ENCODE results near the gene WWOX.

WWOX gene

GRCh38 chr16:78483124-78483992, 383.9 kb downstream of the WWOX start:
- no peak for DNase-seq

GRCh38 chr16:78484509-78485058, 385.1 kb downstream of the WWOX start:
- DNase-seq = no peak

GRCh38 chr16:78485188-78485916, 385.9 kb downstream of the WWOX start:
- DNase-seq = peak; percentile 4

GRCh38 chr16:78485917-78486257, 386.4 kb downstream of the WWOX start:
- no peak for DNase-seq

- no peak for DNase-seq
Measured at GRCh38 chr16:78487471-78487870, 388.0 kb downstream of the WWOX start.

GRCh38 chr16:78489072-78489471, 389.6 kb downstream of the WWOX start:
- DNase-seq = no peak

- DNase-seq = no peak
Measured at GRCh38 chr16:78489631-78490030, 390.2 kb downstream of the WWOX start.

GRCh38 chr16:78490431-78490830, 391.0 kb downstream of the WWOX start:
- no peak for DNase-seq

GRCh38 chr16:78490847-78491246, 391.4 kb downstream of the WWOX start:
- DNase-seq = no peak

- DNase-seq = no peak
Measured at GRCh38 chr16:78493573-78493972, 394.1 kb downstream of the WWOX start.

GRCh38 chr16:78494105-78494504, 394.7 kb downstream of the WWOX start:
- DNase-seq = no peak

- no peak for DNase-seq
Measured at GRCh38 chr16:78494674-78495073, 395.2 kb downstream of the WWOX start.

GRCh38 chr16:78496189-78496588, 396.7 kb downstream of the WWOX start:
- DNase-seq = no peak

GRCh38 chr16:78499399-78499798, 399.9 kb downstream of the WWOX start:
- DNase-seq = no peak

GRCh38 chr16:78500659-78501270, 401.3 kb downstream of the WWOX start:
- no peak for DNase-seq

- no peak for DNase-seq
Measured at GRCh38 chr16:78501744-78502143, 402.3 kb downstream of the WWOX start.

- no peak for DNase-seq
Measured at GRCh38 chr16:78502812-78503350, 403.4 kb downstream of the WWOX start.

- peak; percentile 16 for DNase-seq
Measured at GRCh38 chr16:78503602-78504001, 404.1 kb downstream of the WWOX start.

GRCh38 chr16:78504401-78504851, 405.0 kb downstream of the WWOX start:
- DNase-seq = no peak

GRCh38 chr16:78505036-78505435, 405.6 kb downstream of the WWOX start:
- no peak for DNase-seq

GRCh38 chr16:78505544-78506366, 406.3 kb downstream of the WWOX start:
- peak; percentile 69 for DNase-seq

Measured in DMS79 treated with DMSO at 0.1 percent for 48 hours (cell line).